Calu3 (cell line): ENCODE results near the gene RCAN1. TPM values are rescaled to one million over a fixed set of nuclear protein-coding genes. Genes with fewer than 3 reads are reported as not detected.
A peak's percentile ranks its signal among the peaks of the same experiment; 100 is the strongest.

Source experiments
- BruUV-seq: library from RNA; stranded (reverse); fragments of 400-500 nt; replicated peaks from 2 replicates; lab custom pipeline; 2021; lab: Mats Ljungman, UMichigan
- CTCF ChIA-PET: fragments of 300-600 bp; sonication (Branson Sonifier 250); formaldehyde crosslinking; loops from one replicate; lab custom pipeline; 2022; ENCODE audit warnings: antibody characterized with exemption; lab: Charles Lee
- DNase-seq: peaks from one replicate; pipeline ENCODE4 v3.0.0; 2022
- H3K27ac Mint-ChIP-seq: one replicate; pipeline ENCODE4 v1.8.0; 2022; ENCODE audit warnings: mixed read lengths; ENCODE audit not compliant: unreplicated experiment
- H3K27me3 Mint-ChIP-seq: one replicate; pipeline ENCODE4 v1.8.0; 2022; ENCODE audit warnings: mixed read lengths; ENCODE audit not compliant: unreplicated experiment
- H3K36me3 Mint-ChIP-seq: one replicate; pipeline ENCODE4 v1.8.0; 2022; ENCODE audit warnings: mild to moderate bottlenecking, moderate library complexity, mixed read lengths; ENCODE audit not compliant: insufficient read depth, unreplicated experiment
- H3K4me1 Mint-ChIP-seq: one replicate; pipeline ENCODE4 v1.8.0; 2022; ENCODE audit warnings: mild to moderate bottlenecking, low read depth, mixed read lengths; ENCODE audit not compliant: unreplicated experiment
- H3K4me3 Mint-ChIP-seq: one replicate; pipeline ENCODE4 v1.8.0; 2022; ENCODE audit warnings: mild to moderate bottlenecking, low read depth, moderate library complexity, mixed read lengths; ENCODE audit not compliant: unreplicated experiment
- H3K9me3 Mint-ChIP-seq: one replicate; pipeline ENCODE4 v1.8.0; 2022; ENCODE audit warnings: low read depth, mixed read lengths; ENCODE audit not compliant: unreplicated experiment
- CTCF ChIP-seq: fragments of 200-600 bp; IDR thresholded peaks from one replicate; pipeline ENCODE4 v1.8.0; 2022; ENCODE audit warnings: antibody characterized with exemption; ENCODE audit not compliant: unreplicated experiment
- intact Hi-C: fragments of 100-400 bp; cut with micrococcal nuclease; formaldehyde crosslinking; loops from one replicate; pipeline ENCODE4 v1.10.0; 2022; ENCODE audit not compliant: unreplicated experiment
- total RNA-seq: library from RNA; stranded (reverse); gene quantifications from 2 replicates; pipeline ENCODE4 v1.2.3, GENCODE V29; 2022

RCAN1 gene
- total RNA-seq, 1 experiment from 2014 or later, result 25.4 TPM

- no peak for DNase-seq
- H3K9me3 Mint-ChIP-seq, result no peaks in the 10 kb centered on the region
- TF ChIP-seq CTCF, result no peak
- H3K36me3 Mint-ChIP-seq, result no peaks in the 10 kb centered on the region
- intact Hi-C loops, result no loop called here
- BruUV-seq, result no TSS peak
- H3K4me1 Mint-ChIP-seq, result peaks cover 9% of the 10 kb centered on the region
- no peak overlapping the region for H3K4me3 Mint-ChIP-seq
- peaks cover 17% of the 10 kb centered on the region for H3K27me3 Mint-ChIP-seq
- CTCF ChIA-PET, result no interaction called here
- no peak overlapping the region for H3K27ac Mint-ChIP-seq
Observed at GRCh38 chr21:34639250-34639649, 24.3 kb upstream of the RCAN1 start.

- no peak for TF ChIP-seq CTCF
- intact Hi-C loops, result no loop called here
- Mint-ChIP-seq H3K27ac (no peak overlapping the region), H3K36me3 (no peaks in the 10 kb centered on the region), H3K27me3 (peaks cover 40% of the 10 kb centered on the region), H3K4me1 (peaks cover 9% of the 10 kb centered on the region), H3K9me3 (no peaks in the 10 kb centered on the region), H3K4me3 (no peak overlapping the region)
- CTCF ChIA-PET, result no interaction called here
- BruUV-seq, result no TSS peak
- no peak for DNase-seq
Observed at GRCh38 chr21:34636961-34637360, 22.0 kb upstream of the RCAN1 start.

- Mint-ChIP-seq H3K4me3 (no peak overlapping the region), H3K27ac (no peak overlapping the region), H3K9me3 (no peaks in the 10 kb centered on the region), H3K36me3 (no peaks in the 10 kb centered on the region), H3K27me3 (peaks cover 43% of the 10 kb centered on the region), H3K4me1 (peaks cover 2% of the 10 kb centered on the region)
- TF ChIP-seq CTCF, result peak; percentile 11
- intact Hi-C loops, result no loop called here
- CTCF ChIA-PET, result no interaction called here
- peak; percentile 8 for DNase-seq
- no TSS peak for BruUV-seq
Observed at GRCh38 chr21:34635307-34635706, 20.4 kb upstream of the RCAN1 start.

GRCh38 chr21:34632498-34632897 lies 17.6 kb upstream of the RCAN1 start:
- BruUV-seq, result no TSS peak
- CTCF ChIA-PET, result no interaction called here
- Mint-ChIP-seq H3K36me3 (no peaks in the 10 kb centered on the region), H3K27me3 (peaks cover 43% of the 10 kb centered on the region), H3K4me3 (no peak overlapping the region), H3K9me3 (no peaks in the 10 kb centered on the region), H3K27ac (no peak overlapping the region), H3K4me1 (no peaks in the 10 kb centered on the region)
- no peak for TF ChIP-seq CTCF
- intact Hi-C loops, result no loop called here
- DNase-seq, result no peak
